Middle frontal gyrus (tissue), 1 donor: Measurements from ENCODE around the gene SHTN1.

Experiments used
- DNase-seq: peaks from one replicate; pipeline ENCODE4 v3.0.0-alpha.2; 2015; ENCODE audit warnings: low spot score; ENCODE audit errors: extremely low spot score

The SHTN1 gene

DNA sequence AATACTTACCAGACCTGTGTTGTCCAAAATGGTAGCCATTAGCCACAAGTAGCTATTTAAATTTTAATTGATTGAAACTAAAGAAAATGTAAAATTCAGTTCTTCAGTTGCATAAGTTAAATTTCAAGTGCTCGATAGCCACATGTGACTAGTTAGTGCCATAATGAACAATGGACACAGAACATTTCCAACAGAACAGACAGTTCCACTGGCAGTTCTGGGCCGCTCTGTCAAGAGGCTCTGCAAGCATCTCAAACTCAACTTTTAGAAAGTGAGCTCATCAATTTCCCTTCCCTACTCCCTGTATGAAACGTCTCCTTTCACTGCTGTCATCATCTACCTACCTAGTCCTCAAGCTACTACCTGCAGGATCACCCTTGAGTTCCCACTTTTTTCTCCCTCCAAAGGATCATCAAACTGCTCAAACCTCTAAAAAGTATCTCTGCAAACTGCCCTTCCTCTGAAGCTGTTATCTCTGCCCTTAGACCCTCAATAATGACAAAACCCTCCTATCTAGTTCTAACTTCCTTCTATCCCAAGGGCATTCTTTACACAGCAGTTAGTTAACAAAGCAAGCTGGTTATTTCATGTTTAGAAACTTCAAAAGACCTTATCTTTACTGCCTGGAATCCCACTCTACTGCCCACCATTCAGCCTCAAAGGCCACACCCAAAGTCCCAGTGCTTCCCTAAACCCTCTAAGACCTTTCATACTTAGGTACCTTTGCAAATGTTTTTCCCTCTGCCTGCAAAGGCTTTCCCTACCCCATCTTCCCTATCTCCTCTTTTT lies 20.6 kb downstream of the SHTN1 start:
- no peak for DNase-seq

DNA sequence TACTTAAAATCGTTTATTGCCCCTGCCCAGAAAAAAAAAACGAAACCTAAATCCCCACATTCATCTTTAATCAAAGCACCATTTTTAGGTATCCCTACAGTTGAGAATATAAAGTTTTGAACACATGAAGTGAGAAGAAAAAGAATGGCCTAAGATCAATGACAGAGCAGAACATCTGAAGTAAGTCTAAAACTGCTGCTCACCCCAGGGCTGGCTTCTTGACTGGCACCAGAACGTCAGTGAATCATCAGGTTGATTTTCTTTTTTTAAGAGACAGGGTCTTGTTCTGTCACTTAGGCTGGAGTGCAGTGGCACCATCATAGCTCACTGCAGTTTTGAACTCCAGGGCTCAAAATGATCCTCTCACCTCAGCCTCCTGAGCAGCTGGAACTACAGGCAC lies 24.9 kb downstream of the SHTN1 start:
- no peak for DNase-seq

DNA sequence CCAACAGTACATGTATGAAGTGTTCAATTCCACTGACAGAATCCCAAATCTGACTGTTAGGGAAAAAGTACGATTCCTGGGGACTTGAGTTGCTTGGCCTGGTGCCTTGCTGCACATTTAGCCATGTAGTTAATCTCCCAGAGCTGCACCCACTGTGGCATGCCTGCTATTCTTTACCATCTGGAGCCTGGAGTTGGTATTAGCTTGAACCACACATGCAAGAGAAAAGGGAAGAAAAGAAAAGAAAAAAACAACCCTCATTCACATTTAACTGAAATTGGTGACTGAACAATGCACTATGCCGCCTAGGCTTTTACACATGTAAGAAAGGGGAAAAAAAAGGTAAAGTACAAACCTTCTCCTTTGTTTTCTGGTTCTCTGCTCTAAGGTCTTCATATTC lies 26.1 kb downstream of the SHTN1 start:
- DNase-seq: no peak

DNA sequence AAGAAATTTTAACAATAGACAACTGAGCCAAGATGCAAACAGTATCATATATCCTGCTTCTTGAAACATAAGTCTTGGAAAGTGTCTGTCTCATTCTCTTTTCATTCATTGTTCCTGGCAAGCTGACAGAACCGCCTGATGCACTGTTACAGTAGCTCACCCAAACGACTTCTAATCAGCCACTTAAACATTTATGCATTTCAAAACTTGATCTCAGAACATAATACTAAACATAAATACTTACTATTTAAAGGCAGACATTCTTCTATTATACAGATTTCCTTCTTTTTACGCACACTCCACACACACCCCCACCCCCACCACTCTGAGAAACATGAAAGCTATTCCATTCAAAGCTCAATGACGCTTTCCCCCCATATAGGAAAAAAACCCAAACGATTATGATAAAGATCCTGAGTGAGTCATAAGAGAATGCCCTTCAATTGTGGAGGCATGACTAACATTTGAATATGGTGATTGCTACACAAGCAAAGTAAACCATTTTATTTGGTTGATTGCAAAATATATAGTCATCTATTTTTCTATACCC lies 30.5 kb downstream of the SHTN1 start:
- no peak for DNase-seq

DNA sequence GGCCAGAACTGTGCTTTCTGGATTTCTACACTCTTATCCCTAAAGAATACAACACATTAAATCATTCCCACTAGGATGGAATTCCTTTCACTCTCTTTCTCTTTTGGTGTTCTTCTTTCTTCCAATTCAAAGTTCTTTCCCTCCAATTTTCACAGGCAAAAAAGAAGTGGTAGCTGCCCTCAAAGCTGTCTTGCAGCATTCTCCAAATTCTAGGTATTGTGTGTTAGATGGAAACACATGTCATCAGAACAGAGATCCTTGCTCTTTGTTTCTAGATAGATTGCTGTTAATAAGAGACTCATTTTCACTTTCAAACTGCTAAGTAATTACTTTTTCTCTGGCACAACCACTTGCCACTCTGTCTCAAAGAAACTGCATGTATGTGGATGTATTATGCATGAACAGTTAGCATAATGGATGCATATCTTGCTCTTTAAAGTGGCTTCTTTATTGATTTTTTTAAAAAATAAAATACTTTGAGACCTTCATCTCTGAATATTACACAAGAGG lies 31.0 kb downstream of the SHTN1 start:
- DNase-seq: no peak

DNA sequence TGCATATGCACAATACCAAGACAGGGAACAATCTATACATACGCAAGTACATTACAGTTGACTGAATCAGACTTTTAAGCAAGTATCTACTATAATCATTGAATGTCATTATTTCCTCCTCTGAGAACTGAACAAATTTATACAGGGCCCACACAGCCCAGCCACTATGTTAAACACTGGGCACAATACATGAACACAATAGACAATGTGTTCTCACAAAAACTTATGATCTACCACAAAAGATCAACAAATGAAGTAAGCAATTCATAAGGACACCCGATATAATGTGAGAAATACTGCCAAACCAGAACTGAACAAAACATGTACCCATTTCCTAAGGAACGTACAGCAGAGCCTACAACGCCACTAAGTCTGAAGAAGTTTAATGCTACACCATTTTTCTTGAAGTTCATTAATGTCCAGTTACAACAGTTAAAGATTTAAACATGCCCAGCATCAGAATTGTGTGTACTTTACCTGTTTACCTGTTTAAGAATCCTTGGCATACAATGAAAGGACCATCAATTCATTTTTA lies 31.5 kb downstream of the SHTN1 start:
- DNase-seq: no peak

DNA sequence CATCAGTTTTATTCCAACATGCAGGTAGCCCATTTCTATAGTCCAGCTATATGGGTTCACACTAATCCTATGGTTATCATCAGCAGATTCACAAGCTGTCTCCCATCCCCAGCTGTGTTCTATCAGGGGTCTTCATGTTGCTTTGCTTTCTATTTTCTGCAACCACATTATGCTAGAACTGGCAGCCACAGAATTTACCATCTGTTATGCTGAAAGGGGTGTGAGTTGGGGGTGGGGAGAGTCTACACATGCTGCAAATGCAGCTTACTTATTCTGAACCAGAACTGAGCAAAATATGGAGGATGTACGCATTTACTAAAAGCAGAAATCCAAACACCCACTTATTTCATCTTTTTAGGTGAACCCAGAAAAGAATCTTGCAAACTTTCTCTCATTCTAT lies 32.9 kb downstream of the SHTN1 start:
- no peak for DNase-seq

DNA sequence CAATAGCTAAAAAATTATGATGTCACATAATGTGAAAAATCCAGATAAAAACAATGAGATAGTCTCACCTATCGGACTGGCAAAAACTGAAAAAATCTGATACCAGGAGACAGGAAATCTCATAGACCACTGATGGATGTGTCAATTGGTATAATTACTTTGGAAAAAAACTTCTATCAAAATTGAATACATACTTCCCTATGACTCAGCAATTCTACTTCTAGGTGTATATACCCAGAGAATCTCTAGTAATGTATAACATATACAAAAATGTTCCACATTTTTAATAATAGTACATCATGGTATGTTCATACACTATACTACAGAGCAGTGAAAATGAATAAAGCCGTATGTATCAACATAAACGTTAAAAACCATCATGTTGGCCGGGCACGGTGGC lies 34.9 kb downstream of the SHTN1 start:
- no peak for DNase-seq

DNA sequence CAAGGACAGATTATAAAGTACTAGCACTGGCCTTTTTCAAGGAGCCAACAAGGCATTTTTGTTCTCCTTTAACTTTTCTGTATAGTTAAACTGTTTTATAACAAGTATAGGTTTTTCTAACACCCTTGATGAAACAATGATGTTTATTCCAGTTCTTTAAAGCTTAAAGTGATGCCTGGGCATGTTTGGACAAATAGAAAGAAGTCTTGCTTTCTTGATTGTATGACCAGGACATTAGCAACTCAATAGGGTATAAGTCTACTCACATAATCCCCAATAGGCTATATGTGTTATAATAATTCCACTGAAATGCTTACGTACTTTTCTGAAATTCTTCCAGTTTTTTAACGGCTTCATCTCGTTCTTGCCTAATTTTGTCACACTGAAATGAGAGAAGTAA lies 36.7 kb downstream of the SHTN1 start:
- no peak for DNase-seq

DNA sequence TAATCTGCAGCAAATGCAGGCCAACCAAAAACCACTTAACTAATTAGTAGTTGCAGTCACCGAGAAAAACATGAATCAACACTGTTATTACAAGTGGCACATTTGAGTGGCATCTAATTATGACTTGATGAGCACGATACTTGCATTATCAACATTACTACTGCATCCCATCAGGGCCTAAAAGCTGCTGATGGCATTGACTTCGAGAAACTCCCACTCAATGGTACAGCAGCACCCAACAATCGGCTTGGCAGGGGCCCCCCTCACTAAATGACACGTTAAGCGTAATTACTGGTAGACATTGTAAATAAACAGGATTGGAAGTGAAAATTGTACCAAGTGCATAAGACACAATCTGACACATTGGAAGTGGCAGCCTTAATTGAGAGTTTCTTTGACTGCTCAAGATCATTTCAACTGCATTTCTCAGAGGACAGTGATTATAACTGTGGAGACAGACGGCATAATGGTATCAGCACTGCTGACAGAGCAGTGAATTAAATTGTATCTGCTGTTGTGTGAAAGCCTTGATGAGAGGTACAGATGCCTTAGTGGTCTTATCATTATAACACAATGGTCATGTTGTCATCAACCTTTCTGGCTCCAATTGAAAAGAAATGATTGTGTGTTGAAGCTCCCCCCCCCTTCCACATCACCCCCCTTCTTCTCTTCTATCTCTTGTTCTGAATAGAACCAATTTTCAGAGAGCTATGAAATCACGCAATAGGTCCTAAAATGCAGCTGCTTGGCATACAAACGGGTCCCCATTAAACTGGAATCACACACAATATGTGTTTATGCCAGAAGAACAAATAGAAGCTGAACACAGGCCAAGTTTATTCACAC lies 43.4 kb downstream of the SHTN1 start:
- DNase-seq: peak; percentile 74

DNA sequence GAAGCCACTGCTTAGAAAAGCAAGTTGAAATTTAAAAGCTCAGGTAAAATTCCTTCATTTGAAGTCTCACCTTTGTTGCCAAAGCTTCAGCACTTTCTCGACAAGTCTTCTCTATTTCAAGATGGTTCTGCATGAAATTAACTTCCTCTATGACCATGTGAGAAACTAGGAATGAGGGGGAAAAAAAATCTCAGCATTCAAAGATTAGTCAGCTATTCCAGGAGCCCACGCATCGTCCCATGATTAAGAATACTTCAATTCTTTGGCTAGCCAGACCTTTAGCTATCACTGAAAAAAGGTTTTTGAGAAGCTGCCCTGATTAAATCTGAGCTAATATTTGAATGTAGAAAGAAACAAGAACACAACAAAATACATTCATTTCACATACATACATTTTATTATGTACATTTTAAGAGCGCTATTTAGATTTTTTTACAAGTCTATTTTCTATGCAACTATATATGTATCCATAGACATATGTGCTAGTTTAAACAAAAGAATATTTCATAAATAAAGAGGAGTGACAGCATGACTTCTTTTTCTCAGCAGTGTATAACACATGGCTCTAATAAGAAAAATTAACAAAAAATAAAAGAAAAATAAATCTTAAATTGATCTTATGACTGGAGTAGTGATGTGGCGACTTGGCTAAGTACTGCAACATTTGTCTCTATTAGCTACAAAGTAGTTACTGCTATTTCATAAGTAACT lies 44.8 kb downstream of the SHTN1 start:
- DNase-seq: no peak

DNA sequence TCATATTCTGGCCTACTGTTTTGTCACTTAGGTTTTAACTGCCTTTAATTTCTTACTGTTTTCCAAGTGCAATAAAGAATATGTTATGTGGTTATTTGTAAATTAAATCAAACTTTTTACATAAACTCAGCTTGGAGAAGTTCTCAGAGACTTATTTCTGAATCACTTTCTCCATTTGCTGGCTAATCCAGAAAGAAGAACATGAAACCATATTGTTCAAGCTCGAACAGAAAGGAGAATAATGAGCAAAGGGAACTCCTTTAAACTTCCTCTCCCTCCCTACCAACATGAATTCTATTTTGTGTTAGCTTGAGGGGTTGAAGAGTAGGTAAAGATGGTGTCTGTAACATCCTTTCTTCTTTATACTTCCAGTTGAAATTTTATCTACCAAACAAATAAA lies 52.3 kb downstream of the SHTN1 start:
- no peak for DNase-seq

DNA sequence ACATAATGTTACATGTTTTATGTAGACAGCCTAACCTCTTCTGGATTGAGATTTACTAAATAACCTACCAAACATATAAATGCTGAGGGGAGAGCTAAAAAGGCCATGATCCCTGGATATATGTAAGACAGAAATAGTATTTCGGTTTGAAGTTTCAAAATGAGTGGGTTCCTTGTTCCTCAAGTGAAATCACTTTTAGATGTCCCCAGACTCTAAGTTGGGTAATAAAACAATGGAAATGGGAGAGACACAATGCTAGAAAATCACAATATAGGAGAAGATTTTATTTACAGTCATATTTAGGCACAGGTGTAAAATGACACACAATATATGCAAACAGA lies 56.5 kb downstream of the SHTN1 start:
- DNase-seq: no peak

DNA sequence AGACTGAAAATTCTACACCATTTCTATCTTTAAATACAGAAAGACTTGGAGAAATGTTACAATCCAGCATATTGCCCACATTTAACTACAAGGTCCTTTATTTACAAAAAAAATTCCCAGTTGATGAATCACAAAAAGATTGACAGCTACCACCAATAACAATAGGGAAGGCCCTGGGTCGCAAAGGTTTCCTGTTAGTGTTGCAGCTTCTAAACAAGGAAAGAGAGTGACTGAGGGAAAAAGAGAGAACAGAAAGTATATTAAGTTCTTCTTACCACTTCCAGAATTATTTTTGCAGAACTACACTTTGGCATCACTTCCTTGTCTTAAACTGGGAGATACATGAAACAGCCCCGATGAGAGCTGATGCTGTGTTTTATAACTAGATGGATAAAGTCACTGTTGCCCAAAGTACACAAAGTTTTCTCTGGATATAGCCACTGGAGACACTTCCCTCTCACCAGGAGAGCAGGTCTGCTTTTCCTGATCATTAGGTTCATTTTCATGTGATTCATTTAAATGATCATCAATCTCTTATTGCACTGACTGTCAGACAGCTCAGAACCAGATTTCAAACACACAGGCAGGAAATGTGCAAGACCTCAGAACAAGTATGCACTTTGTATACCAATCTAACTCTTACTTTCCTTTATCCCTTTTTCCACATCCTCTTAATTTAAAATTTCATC lies 57.0 kb downstream of the SHTN1 start:
- DNase-seq: no peak

DNA sequence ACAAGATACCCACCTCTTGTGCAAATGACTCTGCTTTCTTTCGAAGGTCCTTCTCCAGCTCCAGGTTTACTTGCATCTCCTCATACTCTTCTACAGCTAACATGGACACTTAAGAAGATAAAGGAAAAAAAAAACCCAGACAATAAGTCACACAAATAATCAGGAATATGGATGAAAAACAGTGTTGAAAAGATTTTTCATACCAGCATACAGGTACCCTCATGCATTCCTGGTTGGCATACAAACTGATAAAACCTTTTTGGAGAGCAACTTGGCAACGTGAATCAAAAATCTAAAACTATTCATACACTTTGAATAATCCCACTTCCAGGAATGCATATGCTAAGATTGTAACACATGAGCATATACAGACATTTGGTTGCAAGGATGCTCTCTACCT lies 60.1 kb downstream of the SHTN1 start:
- no peak for DNase-seq

DNA sequence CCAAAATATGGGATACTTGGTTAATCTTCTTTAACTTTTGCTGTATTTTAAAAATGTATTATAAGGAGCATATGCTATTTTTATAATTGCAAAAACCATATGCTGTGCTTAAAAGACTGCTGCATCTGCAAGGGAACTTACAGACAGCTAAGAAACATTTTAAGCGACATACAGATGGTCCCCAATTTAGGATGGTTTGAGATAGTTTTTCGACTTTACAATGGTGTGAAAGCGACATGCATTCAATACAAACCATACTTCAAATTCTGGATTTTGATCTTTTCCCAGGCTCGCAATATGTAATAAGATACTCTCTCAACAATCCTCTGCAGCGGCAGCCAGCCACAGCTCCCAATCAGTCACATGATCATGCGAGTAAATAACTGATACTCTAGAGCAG lies 73.2 kb downstream of the SHTN1 start:
- peak; percentile 39 for DNase-seq

DNA sequence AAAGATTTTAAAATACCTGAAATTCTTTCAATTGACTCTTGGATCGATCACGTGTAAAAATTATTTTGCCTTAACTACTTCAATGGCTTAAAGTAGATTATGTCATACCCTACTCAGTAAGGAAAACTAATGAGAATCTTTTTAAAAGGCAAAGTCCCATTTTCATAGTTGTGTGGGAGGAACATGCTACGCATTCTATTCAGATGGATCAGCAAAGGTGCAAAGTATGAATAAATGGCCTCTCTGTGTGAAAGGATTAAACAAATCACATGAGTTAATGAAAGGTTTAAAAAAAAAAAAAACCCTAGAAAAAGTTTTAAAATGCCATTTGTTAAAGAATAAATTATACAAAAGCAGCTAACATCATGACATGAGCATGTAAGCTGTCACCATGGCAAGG lies 78.6 kb downstream of the SHTN1 start:
- DNase-seq: no peak

DNA sequence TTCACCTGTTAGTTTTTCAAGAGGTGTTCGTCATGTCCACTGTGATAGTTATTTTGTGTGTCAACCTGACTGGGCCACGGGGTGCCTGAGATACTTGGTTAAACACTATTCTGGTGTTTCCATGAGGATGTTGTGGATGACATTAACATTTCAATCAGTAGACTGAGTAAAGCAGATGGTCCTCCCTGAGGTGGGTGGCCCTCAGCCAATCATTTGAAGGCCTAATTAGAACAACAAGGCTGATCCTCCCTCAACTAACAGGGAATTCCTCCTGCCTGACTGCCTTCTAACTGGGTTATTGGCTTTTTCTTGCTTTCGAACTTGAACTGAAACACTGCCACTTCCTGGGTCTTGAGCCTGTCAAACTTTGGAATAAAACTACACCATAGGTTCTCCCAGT lies 79.9 kb downstream of the SHTN1 start:
- DNase-seq: no peak

DNA sequence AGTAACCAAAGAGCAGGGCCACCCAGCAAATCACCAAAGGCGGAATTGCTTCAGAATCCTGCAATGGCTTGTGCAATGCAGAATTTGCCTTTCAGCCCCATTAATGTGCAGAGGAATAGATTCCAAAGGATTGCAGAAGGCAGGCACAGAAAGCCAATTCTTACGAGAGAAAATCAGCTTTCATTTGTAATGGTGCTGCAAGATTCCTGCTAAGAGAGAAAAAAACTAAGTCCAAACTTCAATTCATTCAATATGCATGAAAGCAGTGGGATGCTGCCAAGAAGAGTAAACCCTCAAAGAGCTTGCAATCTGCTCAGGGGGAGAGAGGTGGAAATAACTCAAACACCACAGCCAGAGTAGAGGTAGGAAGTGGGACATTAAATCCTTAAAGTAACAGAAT lies 85.3 kb downstream of the SHTN1 start:
- no peak for DNase-seq

DNA sequence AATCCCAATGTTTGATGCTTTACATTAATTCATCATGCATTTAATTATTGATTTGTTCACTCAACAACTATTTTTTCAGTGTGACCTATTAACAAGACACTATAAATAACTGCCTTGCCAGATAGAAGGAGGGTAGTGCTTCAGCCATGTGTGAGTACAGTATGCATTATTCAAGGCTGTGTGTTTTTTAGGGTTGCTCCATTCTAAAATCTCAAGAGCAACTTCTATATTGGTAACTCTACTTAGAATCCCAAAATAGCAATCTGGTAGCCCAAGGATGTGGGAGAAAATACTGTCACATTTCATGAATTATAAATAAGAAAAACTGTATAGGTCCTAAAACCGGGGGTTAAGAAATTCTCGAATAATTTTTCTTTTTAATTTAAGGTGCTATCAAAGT lies 85.8 kb downstream of the SHTN1 start:
- DNase-seq: no peak

DNA sequence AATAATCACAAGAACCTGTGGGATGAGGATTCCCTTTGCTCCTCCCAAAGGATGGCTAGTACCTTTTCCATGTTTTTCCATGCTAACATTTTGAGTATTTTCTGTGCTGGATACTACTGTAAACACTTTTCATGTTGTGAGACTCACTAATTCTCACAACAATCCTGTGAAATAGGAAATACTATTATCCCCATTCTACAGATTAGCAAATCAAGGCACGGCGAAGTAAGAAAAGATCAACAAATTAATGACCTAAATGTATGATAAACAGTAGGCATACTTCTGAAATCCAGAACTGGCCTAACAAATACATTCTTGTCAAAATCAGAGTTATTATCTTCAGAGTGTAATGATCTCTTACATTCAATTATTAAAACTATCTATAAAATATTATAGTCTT lies 86.4 kb downstream of the SHTN1 start:
- DNase-seq: no peak
